GM10847 (cell line): ENCODE results near the gene CACUL1.

Experiments used
- POLR2A ChIP-seq: IDR thresholded peaks from 2 replicates; pipeline ENCODE4 v1.6.1; 2011; ENCODE audit not compliant: insufficient read length; ENCODE audit errors: extremely low read depth

Gene CACUL1

GRCh38 chr10:118674226-118674919 lies 80.4 kb downstream of the CACUL1 start:
- no peak for TF ChIP-seq POLR2A

GRCh38 chr10:118672766-118673715 lies 81.7 kb downstream of the CACUL1 start:
- no peak for TF ChIP-seq POLR2A

DNA sequence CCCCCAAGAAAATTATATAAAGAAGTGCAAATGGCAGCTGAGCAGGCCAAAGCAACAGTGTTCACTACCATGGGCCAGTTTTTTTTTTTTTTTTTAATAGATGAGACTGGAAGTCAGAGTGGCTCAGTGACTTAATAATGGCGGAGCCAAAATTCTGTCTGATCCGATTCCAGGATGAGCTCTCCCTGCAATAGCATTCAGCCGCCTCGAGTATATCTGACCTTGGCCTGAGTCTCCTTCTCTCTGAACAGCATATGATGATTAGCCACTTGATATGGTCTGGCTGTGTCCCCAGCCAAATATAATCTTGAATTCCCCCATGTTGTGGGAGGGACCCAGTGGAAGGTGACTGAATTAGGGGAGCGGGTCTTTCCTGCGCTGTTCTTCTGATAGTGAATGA lies 82.6 kb downstream of the CACUL1 start:
- TF ChIP-seq POLR2A = no peak

- no peak for TF ChIP-seq POLR2A
These were observed 84.2 kb downstream of the CACUL1 start for GRCh38 chr10:118670472-118671124.

DNA sequence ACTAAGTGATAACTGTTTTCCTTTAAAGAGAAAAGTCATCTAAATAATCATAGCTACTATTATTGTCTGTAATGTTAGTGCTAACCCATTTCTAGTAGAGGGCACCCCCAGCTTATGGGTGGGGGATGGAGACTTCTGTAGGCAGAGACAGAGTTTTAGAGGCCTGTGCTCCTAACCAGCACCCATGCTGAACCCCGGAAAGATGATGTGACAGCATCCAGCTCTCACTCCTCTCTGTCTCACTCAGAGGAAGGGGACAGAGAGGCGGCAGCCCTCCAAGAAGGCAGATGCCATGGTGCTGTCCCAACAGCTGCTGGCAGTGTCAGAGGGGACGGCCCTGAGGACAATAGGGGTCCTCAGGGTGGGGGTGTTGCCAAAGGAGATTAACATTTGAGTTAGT lies 84.9 kb downstream of the CACUL1 start:
- TF ChIP-seq POLR2A = no peak

DNA sequence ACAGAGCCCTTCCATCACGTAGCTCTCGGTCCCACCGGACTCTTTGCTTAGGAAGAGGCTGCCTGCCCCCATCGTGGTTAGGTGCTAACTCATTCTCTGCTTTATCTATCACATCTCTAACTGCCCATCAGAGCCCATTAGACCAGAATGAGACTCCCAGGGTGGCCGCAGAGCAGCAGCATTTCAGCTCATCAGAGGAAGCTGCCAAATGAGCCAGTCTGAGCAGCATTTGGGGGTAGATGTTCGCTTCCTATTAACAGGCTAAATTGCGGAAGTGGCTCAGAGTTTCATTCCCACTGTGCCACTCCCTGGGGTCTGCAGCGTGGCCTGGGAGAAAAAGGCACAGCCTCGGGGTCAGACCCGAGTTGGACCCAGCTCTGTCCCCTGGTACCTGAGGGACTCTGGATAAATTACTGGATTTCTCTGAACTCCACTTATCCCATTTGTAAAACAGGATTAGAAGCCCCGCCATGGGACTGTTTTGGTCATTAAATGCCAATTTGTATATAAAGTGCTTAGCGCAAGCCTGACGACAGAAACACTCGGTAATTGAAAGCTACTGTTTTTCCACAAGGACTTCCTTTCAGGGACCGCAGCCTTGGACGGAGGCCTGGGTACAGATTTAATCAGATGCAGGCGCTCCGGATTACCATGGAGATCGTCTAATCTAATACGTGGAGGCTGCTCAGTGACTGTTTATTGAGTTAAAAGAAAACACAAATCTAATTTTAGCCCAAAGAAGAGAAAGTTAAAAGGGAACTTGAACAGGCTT lies 85.6 kb downstream of the CACUL1 start:
- no peak for TF ChIP-seq POLR2A

DNA sequence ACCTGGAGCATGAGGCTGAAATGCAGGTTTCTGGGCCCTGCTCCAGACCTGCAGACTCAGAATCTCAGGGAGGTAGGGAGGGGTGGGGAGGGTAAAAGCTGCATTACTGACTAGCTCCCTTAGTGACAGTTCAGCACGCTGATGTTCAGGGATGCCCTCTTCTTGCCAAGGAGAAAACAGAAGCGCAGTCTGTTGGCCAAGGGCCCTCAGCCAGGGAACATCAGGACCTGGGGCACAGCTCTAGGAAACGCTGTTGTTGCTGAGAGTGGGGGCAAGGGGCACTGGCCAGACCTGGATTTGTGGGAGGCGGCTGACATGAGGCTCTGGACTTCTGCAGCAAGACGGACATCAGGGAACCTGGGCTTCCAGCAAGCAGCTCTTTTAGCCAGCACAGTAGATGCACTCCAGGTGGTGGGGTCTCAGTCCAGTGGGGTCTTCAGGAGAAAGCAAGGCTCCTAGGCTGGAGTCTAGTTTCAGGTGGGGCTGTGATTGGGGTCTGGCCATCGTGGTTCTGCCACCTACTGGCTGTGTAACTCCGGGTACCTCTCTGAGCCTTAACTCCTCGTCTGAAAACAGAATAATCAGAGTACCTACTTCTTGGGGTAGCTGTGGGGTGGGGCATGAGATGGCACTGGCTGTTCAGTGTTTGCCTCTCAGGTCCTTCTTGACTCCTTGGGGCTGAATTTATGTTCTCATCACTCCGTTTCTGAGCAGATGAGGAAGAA lies 86.4 kb downstream of the CACUL1 start:
- TF ChIP-seq POLR2A = no peak

DNA sequence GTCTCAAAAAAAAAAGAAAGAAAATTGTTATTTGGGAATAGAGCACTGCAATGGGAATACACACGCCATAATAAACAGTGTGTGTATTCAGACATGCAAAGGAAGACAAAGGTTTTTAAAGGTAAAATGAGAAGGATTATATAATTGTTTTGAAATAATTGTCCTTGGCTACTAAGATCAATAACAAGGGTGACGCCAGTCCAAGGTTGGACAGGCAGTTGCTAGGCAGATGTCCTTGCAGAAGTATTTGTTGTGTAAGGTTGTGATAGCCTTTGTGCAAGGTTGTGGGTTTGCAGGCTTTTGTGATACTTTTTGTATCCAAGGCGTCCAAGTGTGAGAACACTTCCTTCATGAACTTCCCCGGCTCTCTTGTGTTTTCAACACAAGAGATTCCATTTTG lies 87.0 kb downstream of the CACUL1 start:
- TF ChIP-seq POLR2A = no peak

- TF ChIP-seq POLR2A = no peak
These were observed 88.4 kb downstream of the CACUL1 start for GRCh38 chr10:118666350-118666749.

DNA sequence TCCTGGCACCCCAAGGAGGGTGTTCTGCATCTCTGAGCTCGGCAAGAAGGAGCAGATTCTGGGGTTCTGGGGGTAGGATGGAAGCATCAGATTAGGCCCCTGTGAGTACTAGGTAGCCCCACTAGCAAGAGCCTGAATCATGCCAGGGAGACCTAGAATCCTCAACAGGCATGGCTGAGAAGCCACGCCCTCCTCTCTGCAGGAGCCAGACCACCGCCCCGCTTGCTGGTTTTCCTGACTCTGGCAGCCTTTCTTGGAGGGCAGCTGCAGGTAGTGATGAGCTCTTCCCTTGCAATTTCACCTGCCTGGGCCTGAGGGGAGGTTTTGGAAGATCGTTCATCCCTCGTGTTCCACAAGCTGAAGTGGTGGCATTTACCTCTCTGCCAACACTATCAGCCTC lies 90.4 kb downstream of the CACUL1 start:
- TF ChIP-seq POLR2A = no peak

- TF ChIP-seq POLR2A = no peak
These were observed 91.6 kb downstream of the CACUL1 start for GRCh38 chr10:118663176-118663575.

DNA sequence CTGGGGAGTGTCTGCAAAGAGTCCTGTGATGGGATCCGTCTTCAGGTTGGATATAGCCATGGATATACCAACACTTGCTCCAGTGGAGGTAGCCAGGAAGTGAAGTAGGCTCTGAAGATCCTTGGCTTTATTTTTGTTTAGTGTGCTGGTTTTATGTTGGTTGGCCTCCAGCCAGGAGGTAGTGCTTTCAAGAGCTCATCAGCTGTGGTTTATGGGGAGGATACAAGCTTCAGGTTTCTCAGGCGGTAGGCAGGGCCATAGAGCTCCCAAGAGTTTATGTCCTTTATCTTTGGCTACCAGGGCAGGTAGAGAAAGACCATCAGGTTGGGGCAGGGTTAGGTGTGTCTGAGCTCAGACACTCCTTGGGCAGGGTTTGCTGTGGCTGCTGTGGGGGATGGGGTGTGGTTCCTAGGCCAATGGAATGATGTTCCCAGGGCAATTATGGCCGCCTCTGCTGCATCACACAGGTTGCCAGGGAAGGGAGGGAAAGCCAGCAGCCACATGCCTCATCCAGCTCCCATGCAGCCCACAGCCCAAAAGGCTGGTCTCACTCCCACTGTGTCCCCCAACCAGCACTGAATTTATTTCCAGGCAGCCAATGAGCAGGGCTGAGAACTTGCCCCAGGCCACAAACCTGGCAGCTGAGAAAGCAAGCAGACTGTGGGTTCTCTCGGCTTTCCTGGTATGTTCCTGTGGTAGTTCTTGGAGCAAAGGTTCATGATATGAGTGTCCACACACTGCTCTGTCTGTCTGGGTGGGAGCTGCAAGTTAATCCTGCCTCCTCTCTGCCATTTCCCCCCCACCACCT lies 92.3 kb downstream of the CACUL1 start:
- TF ChIP-seq POLR2A = no peak

DNA sequence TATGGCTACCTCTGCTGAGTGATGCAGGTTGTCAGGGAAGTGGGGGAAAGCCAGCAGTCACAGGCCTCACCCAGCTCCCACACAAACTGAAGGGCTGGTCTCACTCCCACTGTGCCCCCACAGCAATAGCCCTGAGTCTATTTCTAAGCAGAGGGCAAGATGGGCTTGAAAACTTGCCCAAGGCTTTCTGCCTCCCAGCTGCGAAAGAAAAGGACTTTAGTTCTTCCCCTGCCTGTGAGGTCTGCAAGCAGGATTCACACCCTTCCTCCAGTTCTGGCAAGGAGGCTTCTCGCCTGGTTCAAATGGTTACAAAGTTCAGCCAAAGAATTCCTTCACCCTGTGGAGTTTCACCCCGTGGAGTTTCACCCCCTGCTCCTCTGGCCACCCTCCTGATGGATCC lies 96.0 kb downstream of the CACUL1 start:
- TF ChIP-seq POLR2A = no peak

GRCh38 chr10:118642228-118642627 lies 112.5 kb downstream of the CACUL1 start:
- no peak for TF ChIP-seq POLR2A
